WERI-Rb-1 (cell line): ENCODE results near the gene NET1.

Experiments used
- DNase-seq: peaks from one replicate; pipeline ENCODE4 v3.0.0-alpha.2; 2020
- H3K27ac ChIP-seq: fragments of 250-450 bp; sonication (Bioruptor Pico); 2 replicates; pipeline ENCODE4 v1.5.1; 2020; ENCODE audit warnings: mild to moderate bottlenecking, moderate library complexity
- H3K27me3 ChIP-seq: fragments of 250-450 bp; sonication (Bioruptor Pico); 2 replicates; pipeline ENCODE4 v1.5.1; 2021; ENCODE audit warnings: mild to moderate bottlenecking, low read depth, moderate library complexity; ENCODE audit not compliant: insufficient read depth, severe bottlenecking
- H3K36me3 ChIP-seq: fragments of 250-450 bp; sonication (Bioruptor Pico); 2 replicates; pipeline ENCODE4 v1.5.1; 2020; ENCODE audit warnings: mild to moderate bottlenecking, moderate library complexity
- H3K4me3 ChIP-seq: 2 replicates; pipeline ENCODE4 v1.5.1; 2011; ENCODE audit warnings: low read depth, mild to moderate bottlenecking, control low read depth, low read length
- H3K9me3 ChIP-seq: fragments of 250-450 bp; sonication (Bioruptor Pico); 2 replicates; pipeline ENCODE4 v1.5.1; 2021; ENCODE audit warnings: mild to moderate bottlenecking, moderate library complexity; ENCODE audit not compliant: severe bottlenecking
- TF ChIP-seq, protein P1 (sequence below): IDR thresholded peaks from 2 replicates; pipeline ENCODE4 v1.5.1; 2011; ENCODE audit warnings: low read depth, mild to moderate bottlenecking, control low read depth, inconsistent platforms, low read length

NET1 gene

DNA sequence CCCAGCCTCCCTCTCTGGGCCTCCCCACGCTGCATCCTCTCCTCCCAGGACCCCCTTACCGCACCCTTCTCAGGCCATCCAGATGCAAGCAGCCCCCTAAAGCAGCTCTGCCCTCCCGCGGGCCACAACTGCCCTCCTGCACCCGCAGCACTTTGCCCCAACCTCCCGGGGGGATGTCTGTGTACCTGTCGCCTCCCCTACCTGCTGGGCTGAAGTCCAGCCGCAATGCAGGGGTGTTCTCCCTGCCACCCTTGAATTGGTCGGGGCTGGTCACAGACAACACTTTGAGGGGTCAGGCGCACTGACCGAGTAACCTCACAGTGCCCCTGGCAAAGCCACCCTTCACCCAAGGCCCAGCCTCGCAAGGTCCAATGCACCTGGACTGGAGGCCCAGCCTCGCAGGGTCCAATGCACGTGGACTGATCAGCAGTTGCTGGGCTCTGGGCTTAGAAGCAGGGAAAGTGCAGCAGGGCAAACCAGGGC is 95.3 kb downstream of the NET1 start:
- Histone ChIP-seq H3K27ac (no peak overlapping the region), H3K36me3 (no peaks in the 10 kb centered on the region), H3K4me3 (no peak overlapping the region), H3K27me3 (no peaks in the 10 kb centered on the region), H3K9me3 (no peaks in the 10 kb centered on the region)
- DNase-seq, result no peak
- TF ChIP-seq, protein P1, sequence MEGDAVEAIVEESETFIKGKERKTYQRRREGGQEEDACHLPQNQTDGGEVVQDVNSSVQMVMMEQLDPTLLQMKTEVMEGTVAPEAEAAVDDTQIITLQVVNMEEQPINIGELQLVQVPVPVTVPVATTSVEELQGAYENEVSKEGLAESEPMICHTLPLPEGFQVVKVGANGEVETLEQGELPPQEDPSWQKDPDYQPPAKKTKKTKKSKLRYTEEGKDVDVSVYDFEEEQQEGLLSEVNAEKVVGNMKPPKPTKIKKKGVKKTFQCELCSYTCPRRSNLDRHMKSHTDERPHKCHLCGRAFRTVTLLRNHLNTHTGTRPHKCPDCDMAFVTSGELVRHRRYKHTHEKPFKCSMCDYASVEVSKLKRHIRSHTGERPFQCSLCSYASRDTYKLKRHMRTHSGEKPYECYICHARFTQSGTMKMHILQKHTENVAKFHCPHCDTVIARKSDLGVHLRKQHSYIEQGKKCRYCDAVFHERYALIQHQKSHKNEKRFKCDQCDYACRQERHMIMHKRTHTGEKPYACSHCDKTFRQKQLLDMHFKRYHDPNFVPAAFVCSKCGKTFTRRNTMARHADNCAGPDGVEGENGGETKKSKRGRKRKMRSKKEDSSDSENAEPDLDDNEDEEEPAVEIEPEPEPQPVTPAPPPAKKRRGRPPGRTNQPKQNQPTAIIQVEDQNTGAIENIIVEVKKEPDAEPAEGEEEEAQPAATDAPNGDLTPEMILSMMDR, result no peak

DNA sequence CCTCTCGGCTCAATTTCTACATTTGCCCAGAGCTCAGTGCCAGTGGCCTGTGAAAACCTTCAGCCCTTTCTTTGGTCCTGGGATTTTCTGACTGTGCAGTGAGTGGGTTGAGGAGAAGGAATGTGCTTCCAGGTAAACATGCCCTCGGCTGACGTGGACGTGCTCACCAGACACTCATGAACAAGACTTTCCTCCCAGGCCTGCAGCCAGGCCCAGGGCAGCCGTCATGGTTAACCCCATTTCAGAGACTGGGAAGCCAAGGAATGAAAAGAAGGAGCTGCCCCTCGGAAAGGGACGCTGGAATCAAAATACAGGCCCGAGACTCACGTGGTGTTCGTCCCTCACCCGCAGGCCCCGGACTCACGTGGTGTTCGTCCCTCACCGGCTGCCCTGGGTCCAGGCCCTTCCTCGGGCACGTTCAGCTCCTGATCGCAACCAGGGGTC is 95.8 kb downstream of the NET1 start:
- H3K27me3 ChIP-seq, result no peaks in the 10 kb centered on the region
- no peak overlapping the region for H3K27ac ChIP-seq
- H3K4me3 ChIP-seq, result no peak overlapping the region
- TF ChIP-seq, protein P1, result no peak
- H3K36me3 ChIP-seq, result no peaks in the 10 kb centered on the region
- no peaks in the 10 kb centered on the region for H3K9me3 ChIP-seq
- no peak for DNase-seq
